ENCODE measurements around the gene ANKRD24. TPM values are rescaled to one million over a fixed set of nuclear protein-coding genes. Genes with fewer than 3 reads are reported as not detected.

Gene ANKRD24
- 2.4 and 2.8 TPM in 2 replicates for total RNA-seq (2021)
- long read RNA-seq, partial matches to known transcripts, result 0 of 1 reads
- long read RNA-seq, other reads (novel, unspliced or antisense), result 1 of 1 reads

GRCh38 chr19:4182084-4182810, at the start of gene ANKRD24, which contains the start of gene SIRT6:
Gene ANKRD24, plus strand, starts transcription at chr19:4182689. Its CDS starts 3,737 bp downstream, at chr19:4186426.
Gene SIRT6, minus strand, starts transcription at chr19:4182563. Its CDS starts 24 bp downstream, at chr19:4182539.
- Mint-ChIP-seq H3K4me1 (peaks cover 9 to 27% of the 10 kb centered on the region in 2 experiments), H3K27ac (peak within 1 kb of the TSS; percentile 95 to 97 (median 95); a peak in 6 of 7 replicates), H3K4me3 (peak within 1 kb of the TSS; percentile 97 to 99), H3K36me3 (ENCODE audit: insufficient read depth in 1 of 3, low read depth in 3 of 3) (peaks cover 3 to 18% (median 13%) of the 10 kb centered on the region in 3 experiments; a peak in 5 of 7 replicates), H3K9me3 (no peaks in the 10 kb centered on the region; a peak in 1 of 5 replicates), H3K27me3 (ENCODE audit: low read depth) (peaks cover 6% of the 10 kb centered on the region)
- Histone ChIP-seq H2BK20ac (ENCODE audit: low read depth, low read length, poor library complexity, severe bottlenecking) (no peak within 1 kb of the TSS), H3K79me1 (ENCODE audit: insufficient read depth, low read depth, low read length, poor library complexity, severe bottlenecking) (no peaks in the 10 kb centered on the region), H2BK12ac (ENCODE audit: insufficient read length, low read depth, low read length) (no peak within 1 kb of the TSS), H4K20me1 (ENCODE audit: control insufficient read depth, insufficient read depth, insufficient read length) (no peaks in the 10 kb centered on the region), H2AFZ (ENCODE audit: low read length) (no peak within 1 kb of the TSS), H3K9me3 (ENCODE audit: control insufficient read depth, low read depth, low read length) (no peaks in the 10 kb centered on the region), H3K79me2 (ENCODE audit: insufficient read depth, low read length) (no peaks in the 10 kb centered on the region), H4K8ac (replicated peaks; ENCODE audit: insufficient read length, low read depth, low read length) (no peak within 1 kb of the TSS), H3K14ac (ENCODE audit: insufficient read depth, low read length) (peak within 1 kb of the TSS; percentile 19; the same call in 1 of the 2 replicates), H2BK5ac (ENCODE audit: insufficient read length, low read length) (no peak within 1 kb of the TSS), H4K91ac (ENCODE audit: insufficient read length, low read depth, low read length) (no peak within 1 kb of the TSS), H3T11ph (ENCODE audit: low read length) (no peak within 1 kb of the TSS), H2BK15ac (ENCODE audit: low read depth, low read length) (no peak within 1 kb of the TSS), H3K9ac (ENCODE audit: extremely low read depth, insufficient read length, low read length) (peak within 1 kb of the TSS; percentile 73), H3K4ac (ENCODE audit: low read depth, low read length) (no peak within 1 kb of the TSS), H3K56ac (ENCODE audit: insufficient read length, low read depth, low read length) (no peak within 1 kb of the TSS), H2BK120ac (ENCODE audit: low read depth, low read length, poor library complexity, severe bottlenecking) (no peak within 1 kb of the TSS), H3K27ac (ENCODE audit: insufficient read length, low read depth, low read length) (no peak within 1 kb of the TSS), H3K23me2 (ENCODE audit: insufficient read length, low read depth, low read length, poor library complexity, severe bottlenecking) (peaks cover 6% of the 10 kb centered on the region), H3K23ac (ENCODE audit: insufficient read length, low read depth, low read length) (no peak within 1 kb of the TSS), H3K27me3 (ENCODE audit: insufficient read depth, low read length) (no peaks in the 10 kb centered on the region), H4K5ac (ENCODE audit: insufficient read length, low read depth, low read length) (no peak within 1 kb of the TSS), H2AK5ac (ENCODE audit: insufficient read length, low read length) (no peak within 1 kb of the TSS), H3K18ac (ENCODE audit: insufficient read length, low read depth, low read length) (peak within 1 kb of the TSS; percentile 50), H3K4me1 (ENCODE audit: insufficient read depth, low read length) (no peaks in the 10 kb centered on the region), H3K4me2 (ENCODE audit: insufficient read depth, insufficient read length, low read length) (peak within 1 kb of the TSS; percentile 94)
- WGBS (ENCODE audit: extremely low coverage, insufficient read length, low lambda C conversion rate), result no CpG with 5 or more reads among the region's 58 CpGs
- peak; percentile 95 for DNase-seq
- no peak for TF ChIP-seq CTCF (conservative IDR thresholded peaks at IDR 0.05)

Data from H9 (cell line).